HepG2 (cell line): ENCODE data around the gene CMC1. TPM values are rescaled to one million over a fixed set of nuclear protein-coding genes. Genes with fewer than 3 reads are reported as not detected.

Experiments used
- BCL6 ChIP-seq: IDR thresholded peaks from 2 replicates; pipeline ENCODE4 v1.6.1; 2016; ENCODE audit warnings: missing genetic modification reagents, missing compliant biosample characterization
- CBFB ChIP-seq: sonication (generic); formaldehyde crosslinking; IDR thresholded peaks from 2 replicates; pipeline ENCODE4 v1.4.0; 2020; ENCODE audit warnings: missing genetic modification reagents
- CHCHD3 ChIP-seq: sonication (generic); formaldehyde crosslinking; IDR thresholded peaks from 2 replicates; pipeline ENCODE4 v1.8.0; 2022; ENCODE audit warnings: mild to moderate bottlenecking, missing genetic modification reagents, moderate library complexity
- HHEX ChIP-seq: IDR thresholded peaks from 2 replicates; pipeline ENCODE4 v1.6.1; 2016; ENCODE audit warnings: control low read depth
- HOXD1 ChIP-seq: sonication (generic); formaldehyde crosslinking; IDR thresholded peaks from 2 replicates; pipeline ENCODE4 v1.5.0; 2020; ENCODE audit warnings: missing genetic modification reagents
- RORA ChIP-seq: sonication (generic); formaldehyde crosslinking; IDR thresholded peaks from 2 replicates; pipeline ENCODE4 v1.5.0; 2020; ENCODE audit warnings: mild to moderate bottlenecking, missing genetic modification reagents, moderate library complexity
- TFE3 ChIP-seq: IDR thresholded peaks from 2 replicates; pipeline ENCODE4 v1.6.1; 2016
- UBTF ChIP-seq: sonication (generic); formaldehyde crosslinking; IDR thresholded peaks from 2 replicates; pipeline ENCODE4 v1.4.0; 2020; ENCODE audit warnings: mild to moderate bottlenecking, missing genetic modification reagents
- ZBTB21 ChIP-seq: sonication (generic); formaldehyde crosslinking; IDR thresholded peaks from 2 replicates; pipeline ENCODE4 v1.4.0; 2020; ENCODE audit warnings: missing genetic modification reagents
- ZFY ChIP-seq: sonication (generic); formaldehyde crosslinking; IDR thresholded peaks from 2 replicates; pipeline ENCODE4 v1.4.0; 2020; ENCODE audit warnings: missing genetic modification reagents
- ZMYM4 ChIP-seq: sonication (generic); formaldehyde crosslinking; IDR thresholded peaks from 2 replicates; pipeline ENCODE4 v1.8.1; 2023; ENCODE audit warnings: mild to moderate bottlenecking, missing genetic modification reagents
- ZNF143 ChIP-seq: sonication (generic); formaldehyde crosslinking; IDR thresholded peaks from 2 replicates; pipeline ENCODE4 v1.4.0; 2020; ENCODE audit warnings: missing genetic modification reagents
- ZNF281 ChIP-seq: sonication (generic); formaldehyde crosslinking; IDR thresholded peaks from 2 replicates; pipeline ENCODE4 v1.4.0; 2020; ENCODE audit warnings: missing genetic modification reagents, borderline replicate concordance
- ZNF616 ChIP-seq: sonication (generic); formaldehyde crosslinking; IDR thresholded peaks from 2 replicates; pipeline ENCODE4 v1.5.0; 2020; ENCODE audit warnings: low read depth, mild to moderate bottlenecking, missing genetic modification reagents
- ZNF766 ChIP-seq: sonication (generic); formaldehyde crosslinking; IDR thresholded peaks from 2 replicates; pipeline ENCODE4 v1.5.0; 2020; ENCODE audit warnings: missing genetic modification reagents, borderline replicate concordance
- ZNF776 ChIP-seq: sonication (generic); formaldehyde crosslinking; IDR thresholded peaks from 2 replicates; pipeline ENCODE4 v1.4.0; 2020; ENCODE audit warnings: mild to moderate bottlenecking, missing genetic modification reagents
- ZSCAN9 ChIP-seq: IDR thresholded peaks from 2 replicates; pipeline ENCODE4 v1.6.1; 2016; ENCODE audit warnings: borderline replicate concordance
- polyA plus RNA-seq, 8 experiments: library from polyadenylated mRNA; depleted of rRNA in 3 of 8; stranded (reverse) in 7 of 8; unstranded in 1 of 8; fragments of >200 nt; fragmentation: Illumina TruSeq in 4 of 8; extraction: Trizol in 4 of 8; gene quantifications; 2 replicates each; pipeline versions ENCODE4 v1.2.1 to v1.2.3, GENCODE V29; 2011 to 2016; ENCODE audit warnings: low read depth in 4 of 8, missing spikeins in 1 of 8, mixed read lengths in 1 of 8; ENCODE audit not compliant: insufficient read depth in 1 of 8
- total RNA-seq, 5 experiments: library from RNA; depleted of rRNA; stranded (reverse); fragments of >200 nt; fragmentation: Illumina TruSeq; extraction: Trizol; gene quantifications; 2 replicates each; pipeline ENCODE4 v1.2.3, GENCODE V29; 2016; ENCODE audit warnings: low read depth in 1 of 5
- TF ChIP-seq, protein P1 (sequence below): conservative IDR thresholded peaks from 2 replicates; pipeline ENCODE4 v1.6.1; 2018; ENCODE audit warnings: missing genetic modification reagents
- TF ChIP-seq, protein P2 (sequence below): sonication (generic); formaldehyde crosslinking; IDR thresholded peaks from 2 replicates; pipeline ENCODE4 v1.5.0; 2020; ENCODE audit warnings: missing genetic modification reagents

CMC1 gene
- total and polyA plus RNA-seq, 2 of the 13 experiments (the other 11 are each of a cell fraction or from before 2014, with no cell fraction given) = 22.1 to 29.5 TPM

GRCh38 chr3:28241221-28242160, at the start of gene CMC1 (continued):
- TF ChIP-seq ZNF281 (peak; percentile 46; the same call in 1 of the 2 replicates), UBTF (CRISPR knock-in tag) (peak; percentile 86), ZBTB21 (CRISPR knock-in tag) (no peak), ZNF616 (CRISPR knock-in tag) (0 out of 2 replicates have a peak, but pooled peaks have one; percentile 51), ZNF143 (peak; percentile 61; the same call in 1 of the 2 replicates), TFE3 (CRISPR knock-in tag) (no peak), ZNF776 (peak; percentile 84), BCL6 (CRISPR knock-in tag) (peak; percentile 68), ZFY (CRISPR knock-in tag) (peak; percentile 93), ZMYM4 (peak; percentile 97), ZNF766 (CRISPR knock-in tag) (peak; percentile 91), CHCHD3 (CRISPR knock-in tag) (peak; percentile 81; the same call in 1 of the 2 replicates), RORA (no peak), ZSCAN9 (peak; percentile 34; the same call in 1 of the 2 replicates), HHEX (CRISPR knock-in tag) (no peak), HOXD1 (CRISPR knock-in tag) (peak; percentile 74), CBFB (peak; percentile 67; the same call in 1 of the 2 replicates)
- TF ChIP-seq, protein P1, sequence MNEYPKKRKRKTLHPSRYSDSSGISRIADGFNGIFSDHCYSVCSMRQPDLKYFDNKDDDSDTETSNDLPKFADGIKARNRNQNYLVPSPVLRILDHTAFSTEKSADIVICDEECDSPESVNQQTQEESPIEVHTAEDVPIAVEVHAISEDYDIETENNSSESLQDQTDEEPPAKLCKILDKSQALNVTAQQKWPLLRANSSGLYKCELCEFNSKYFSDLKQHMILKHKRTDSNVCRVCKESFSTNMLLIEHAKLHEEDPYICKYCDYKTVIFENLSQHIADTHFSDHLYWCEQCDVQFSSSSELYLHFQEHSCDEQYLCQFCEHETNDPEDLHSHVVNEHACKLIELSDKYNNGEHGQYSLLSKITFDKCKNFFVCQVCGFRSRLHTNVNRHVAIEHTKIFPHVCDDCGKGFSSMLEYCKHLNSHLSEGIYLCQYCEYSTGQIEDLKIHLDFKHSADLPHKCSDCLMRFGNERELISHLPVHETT (CRISPR knock-in tag) = peak; percentile 51; the same call in 1 of the 2 replicates
- TF ChIP-seq, protein P2, sequence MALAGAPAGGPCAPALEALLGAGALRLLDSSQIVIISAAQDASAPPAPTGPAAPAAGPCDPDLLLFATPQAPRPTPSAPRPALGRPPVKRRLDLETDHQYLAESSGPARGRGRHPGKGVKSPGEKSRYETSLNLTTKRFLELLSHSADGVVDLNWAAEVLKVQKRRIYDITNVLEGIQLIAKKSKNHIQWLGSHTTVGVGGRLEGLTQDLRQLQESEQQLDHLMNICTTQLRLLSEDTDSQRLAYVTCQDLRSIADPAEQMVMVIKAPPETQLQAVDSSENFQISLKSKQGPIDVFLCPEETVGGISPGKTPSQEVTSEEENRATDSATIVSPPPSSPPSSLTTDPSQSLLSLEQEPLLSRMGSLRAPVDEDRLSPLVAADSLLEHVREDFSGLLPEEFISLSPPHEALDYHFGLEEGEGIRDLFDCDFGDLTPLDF (CRISPR knock-in tag) = peak; percentile 79
